T-helper 17 cell (primary cell): Measurements from ENCODE around the gene MCCC2. TPM values are rescaled to one million over a fixed set of nuclear protein-coding genes. Genes with fewer than 3 reads are reported as not detected.
"Not testable (repeated sequence)": the region's sequence is repeated elsewhere in the genome, so short reads cannot be mapped to it uniquely, and the experiment has no call there.

ENCODE experiments used
- ATAC-seq: fragments of 150-1000 bp; cut with Tn5 transposase; 2 replicates; pipeline ENCODE4 v1.10.0; 2021; ENCODE audit warnings: mild to moderate bottlenecking, moderate library complexity
- DNase-seq, 3 donors: peaks; one replicate each; pipeline versions ENCODE4 v3.0.0 to v3.0.0-alpha.2; 2020 to 2021
- H3K9me3 ChIP-seq: one replicate; pipeline ENCODE4 v1.7.0; 2013; ENCODE audit warnings: low read length, mild to moderate bottlenecking; ENCODE audit not compliant: control insufficient read depth, poor library complexity, severe bottlenecking
- H3K27ac Mint-ChIP-seq: one replicate; pipeline ENCODE4 v1.8.0; 2022; ENCODE audit warnings: mild to moderate bottlenecking, moderate library complexity, mixed read lengths
- H3K27me3 Mint-ChIP-seq: one replicate; pipeline ENCODE4 v1.8.0; 2022; ENCODE audit warnings: mixed read lengths
- H3K36me3 Mint-ChIP-seq: one replicate; pipeline ENCODE4 v1.8.0; 2022; ENCODE audit warnings: low read depth, mixed read lengths
- H3K4me1 Mint-ChIP-seq: one replicate; pipeline ENCODE4 v1.8.0; 2022; ENCODE audit warnings: mild to moderate bottlenecking, mixed read lengths
- H3K4me3 Mint-ChIP-seq: one replicate; pipeline ENCODE4 v1.8.0; 2022; ENCODE audit warnings: mild to moderate bottlenecking, moderate library complexity, mixed read lengths
- total RNA-seq, 4 donors: library from RNA in 2 of 4; stranded (reverse) in 2 of 4; gene quantifications; one replicate each; pipeline ENCODE4 v1.2.3 and lab custom pipeline; 2022 to 2026

MCCC2 gene
- total RNA-seq: 10 to 100 TPM; 27.9 to 30.1 TPM
- total RNA-seq (lab: John Stamatoyannopoulos, UW): 37.7 to 42.1 reads per million in 2 donors

DNA sequence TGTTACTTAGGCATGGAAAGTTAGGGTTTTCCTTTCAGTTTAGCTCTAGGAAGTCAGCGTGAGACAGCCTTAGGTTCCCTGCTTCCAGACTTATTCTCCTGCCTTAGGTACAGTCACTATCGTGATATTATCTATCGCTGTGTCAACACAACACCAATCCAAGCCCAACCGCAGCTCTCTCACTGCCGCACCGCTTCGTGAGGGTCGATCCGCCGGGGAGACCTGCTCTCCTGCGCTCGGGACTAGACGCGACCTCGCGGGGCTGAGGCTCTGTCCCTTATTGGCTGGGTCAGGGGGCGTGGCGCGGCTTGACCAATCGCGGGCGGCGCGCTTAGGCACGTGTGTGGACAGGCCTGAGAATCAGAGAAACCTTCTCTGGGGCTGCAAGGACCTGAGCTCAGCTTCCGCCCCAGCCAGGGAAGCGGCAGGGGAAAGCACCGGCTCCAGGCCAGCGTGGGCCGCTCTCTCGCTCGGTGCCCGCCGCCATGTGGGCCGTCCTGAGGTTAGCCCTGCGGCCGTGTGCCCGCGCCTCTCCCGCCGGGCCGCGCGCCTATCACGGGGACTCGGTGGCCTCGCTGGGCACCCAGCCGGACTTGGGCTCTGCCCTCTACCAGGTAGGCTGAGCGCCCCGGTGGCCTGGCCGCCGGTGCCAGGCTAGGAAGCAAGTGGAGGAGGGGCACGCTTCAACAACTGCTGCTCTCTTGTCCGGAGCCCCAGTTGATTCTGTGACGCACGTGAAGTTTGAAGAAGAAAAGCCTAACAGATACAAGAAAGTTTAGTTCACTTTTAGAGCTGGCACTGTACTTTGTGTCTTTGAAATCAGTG lies at the start of gene MCCC2:
Gene MCCC2 (plus strand): TSS at position 400 of the 825 bp plus-strand sequence. CDS start 86 bp downstream, at position 486.
- H3K9me3 ChIP-seq: no peaks in the 10 kb centered on the region
- Mint-ChIP-seq H3K4me3 (peak within 1 kb of the TSS; percentile 96), H3K27me3 (no peaks in the 10 kb centered on the region), H3K27ac (peak within 1 kb of the TSS; percentile 96), H3K36me3 (no peaks in the 10 kb centered on the region), H3K4me1 (peaks cover 34% of the 10 kb centered on the region)
- peak; percentile 98 for ATAC-seq
- DNase-seq: peak; percentile 91 to 94 (median 91)

DNA sequence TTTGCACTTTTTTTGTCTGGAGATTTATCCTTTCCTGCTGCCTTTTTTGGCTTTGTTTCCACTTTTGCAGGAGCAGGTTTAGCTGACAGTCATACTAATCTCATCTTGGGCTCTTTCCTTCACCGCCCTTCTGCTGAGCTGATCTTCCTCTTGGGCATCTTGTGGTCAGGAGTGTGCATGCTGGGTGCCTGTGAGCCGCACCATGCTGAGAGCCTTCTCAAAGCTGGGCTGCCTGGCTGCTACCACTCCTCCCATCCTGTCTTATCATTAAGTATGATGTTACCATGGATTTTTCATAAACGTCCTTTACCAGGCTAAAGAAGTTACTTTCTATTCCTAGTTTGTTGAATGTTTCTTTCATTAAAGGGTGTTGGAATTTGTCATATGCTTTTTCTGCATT lies 49.5 kb upstream of the MCCC2 start:
- H3K36me3 Mint-ChIP-seq: peaks cover 6% of the 10 kb centered on the region
- H3K4me1 Mint-ChIP-seq: peaks cover 14% of the 10 kb centered on the region

DNA sequence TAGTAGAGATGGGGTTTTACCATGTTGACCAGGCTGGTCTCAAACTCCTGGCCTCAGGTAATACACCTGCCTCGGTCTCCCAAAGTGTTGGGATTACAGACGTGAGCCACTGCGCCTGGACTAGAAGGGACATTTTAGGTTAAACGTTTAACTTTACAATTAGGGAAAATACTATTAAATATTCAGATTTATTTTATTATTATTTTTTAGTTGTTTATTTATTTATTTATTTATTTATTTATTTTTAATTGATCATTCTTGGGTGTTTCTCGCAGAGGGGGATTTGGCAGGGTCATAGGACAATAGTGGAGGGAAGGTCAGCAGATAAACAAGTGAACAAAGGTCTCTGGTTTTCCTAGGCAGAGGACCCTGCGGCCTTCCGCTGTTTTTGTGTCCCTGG lies 36.3 kb upstream of the MCCC2 start:
- H3K27me3 Mint-ChIP-seq, ATAC-seq, H3K4me3 Mint-ChIP-seq, H3K4me1 Mint-ChIP-seq, H3K27ac Mint-ChIP-seq, H3K9me3 ChIP-seq, DNase-seq: not testable (repeated sequence)
- peaks cover 10% of the 10 kb centered on the region for H3K36me3 Mint-ChIP-seq

More for the DNA sequence above, 49.5 kb upstream of the MCCC2 start:
- DNase-seq: no peak
- Mint-ChIP-seq H3K27me3 (no peaks in the 10 kb centered on the region), H3K4me3 (no peak overlapping the region), H3K27ac (peak overlapping the region; percentile 72)
- no peaks in the 10 kb centered on the region for H3K9me3 ChIP-seq
- no peak for ATAC-seq

DNA sequence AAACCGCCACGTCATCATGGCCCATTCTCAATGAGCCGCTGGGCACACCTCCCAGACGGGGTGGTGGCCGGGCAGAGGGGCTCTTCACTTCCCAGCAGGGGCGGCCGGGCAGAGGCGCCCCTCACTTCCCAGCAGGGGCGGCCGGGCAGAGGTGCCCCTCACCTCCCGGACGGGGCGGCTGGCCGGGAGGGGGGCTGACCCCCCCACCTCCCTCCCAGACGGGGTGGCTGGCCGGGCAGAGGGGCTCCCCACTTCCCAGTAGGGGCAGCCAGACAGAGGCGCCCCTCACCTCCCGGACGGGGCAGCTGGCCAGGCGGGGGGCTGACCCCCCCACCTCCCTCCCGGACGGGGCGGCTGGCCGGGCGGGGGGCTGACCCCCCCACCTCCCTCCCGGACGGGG lies 35.6 kb upstream of the MCCC2 start:
- not testable (repeated sequence) for H3K9me3 ChIP-seq, H3K27ac Mint-ChIP-seq, H3K4me1 Mint-ChIP-seq, ATAC-seq, DNase-seq, H3K4me3 Mint-ChIP-seq, H3K27me3 Mint-ChIP-seq, H3K36me3 Mint-ChIP-seq

DNA sequence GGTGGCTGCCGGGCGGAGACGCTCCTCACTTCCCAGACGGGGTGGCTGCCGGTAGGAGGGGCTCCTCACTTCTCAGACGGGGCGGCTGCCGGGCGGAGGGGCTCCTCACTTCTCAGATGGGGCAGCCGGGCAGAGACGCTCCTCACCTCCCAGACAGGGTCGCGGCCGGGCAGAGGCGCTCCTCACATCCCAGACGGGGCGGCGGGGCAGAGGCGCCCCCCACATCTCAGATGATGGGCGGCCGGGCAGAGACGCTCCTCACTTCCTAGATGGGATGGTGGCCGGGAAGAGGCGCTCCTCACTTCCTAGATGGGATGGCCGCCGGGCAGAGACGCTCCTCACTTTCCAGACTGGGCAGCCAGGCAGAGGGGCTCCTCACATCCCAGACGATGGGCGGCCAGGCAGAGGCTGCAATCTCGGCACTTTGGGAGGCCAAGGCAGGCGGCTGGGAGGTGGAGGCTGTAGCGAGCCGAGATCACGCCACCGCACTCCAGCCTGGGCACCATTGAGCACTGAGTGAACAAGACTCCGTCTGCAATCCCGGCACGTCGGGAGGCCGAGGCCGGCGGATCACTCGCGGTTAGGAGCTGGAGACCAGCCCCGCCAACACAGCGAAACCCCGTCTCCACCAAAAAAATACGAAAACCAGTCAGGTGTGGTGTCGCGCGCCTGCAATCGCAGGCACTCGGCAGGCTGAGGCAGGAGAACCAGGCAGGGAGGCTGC lies 35.0 kb upstream of the MCCC2 start:
- not testable (repeated sequence) for H3K9me3 ChIP-seq, H3K27me3 Mint-ChIP-seq, H3K36me3 Mint-ChIP-seq, H3K27ac Mint-ChIP-seq, DNase-seq, H3K4me1 Mint-ChIP-seq, ATAC-seq, H3K4me3 Mint-ChIP-seq

DNA sequence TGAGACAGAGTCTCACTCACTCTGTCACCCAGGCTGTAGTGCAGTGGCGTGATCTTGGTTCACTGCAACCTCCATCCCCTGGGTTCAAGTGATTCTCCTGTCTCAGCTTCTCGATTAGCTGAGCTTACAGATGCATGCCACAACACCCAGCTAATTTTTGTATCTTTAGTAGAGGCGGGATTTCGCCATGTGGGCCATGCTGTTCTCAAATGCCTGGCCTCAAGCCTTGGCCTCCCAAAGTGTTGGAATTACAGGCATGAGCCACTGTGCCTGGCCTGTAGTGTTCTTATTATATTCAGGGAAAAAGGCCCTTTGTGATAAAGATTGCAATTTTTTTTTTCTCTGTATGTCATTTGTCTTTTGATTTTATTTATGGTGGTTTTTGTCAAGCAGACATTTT lies 24.0 kb upstream of the MCCC2 start:
- ATAC-seq: no peak
- H3K27me3 Mint-ChIP-seq: no peaks in the 10 kb centered on the region
- peaks cover 2% of the 10 kb centered on the region for H3K36me3 Mint-ChIP-seq
- no peaks in the 10 kb centered on the region for H3K9me3 ChIP-seq
- no peak for DNase-seq
- H3K27ac Mint-ChIP-seq: no peak overlapping the region
- no peak overlapping the region for H3K4me3 Mint-ChIP-seq
- peaks cover 4% of the 10 kb centered on the region for H3K4me1 Mint-ChIP-seq

DNA sequence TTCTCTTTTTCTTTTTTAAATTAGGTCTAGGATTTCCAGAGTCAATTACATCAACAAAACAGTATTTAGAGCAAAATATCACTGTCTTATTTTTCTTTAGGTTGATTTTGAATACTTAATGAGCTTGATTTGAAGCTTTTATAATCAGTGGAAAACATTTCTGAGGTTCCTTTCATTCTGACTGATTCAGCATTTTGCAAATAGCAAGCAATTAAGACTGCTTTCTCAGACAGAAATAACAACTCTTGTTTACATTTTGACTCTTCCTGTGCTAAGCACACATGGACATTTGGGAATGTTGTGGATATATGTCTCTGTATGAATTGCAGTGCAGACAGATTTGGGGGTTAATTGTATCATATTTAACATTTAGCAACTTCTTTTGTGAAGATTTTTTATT lies 22.2 kb upstream of the MCCC2 start:
- no peak for DNase-seq
- H3K27ac Mint-ChIP-seq: peak overlapping the region; percentile 63
- no peak for ATAC-seq
- no peaks in the 10 kb centered on the region for H3K9me3 ChIP-seq
- no peaks in the 10 kb centered on the region for H3K27me3 Mint-ChIP-seq
- H3K4me1 Mint-ChIP-seq: peaks cover 4% of the 10 kb centered on the region
- H3K4me3 Mint-ChIP-seq: no peak overlapping the region
- peaks cover under 1% of the 10 kb centered on the region for H3K36me3 Mint-ChIP-seq

DNA sequence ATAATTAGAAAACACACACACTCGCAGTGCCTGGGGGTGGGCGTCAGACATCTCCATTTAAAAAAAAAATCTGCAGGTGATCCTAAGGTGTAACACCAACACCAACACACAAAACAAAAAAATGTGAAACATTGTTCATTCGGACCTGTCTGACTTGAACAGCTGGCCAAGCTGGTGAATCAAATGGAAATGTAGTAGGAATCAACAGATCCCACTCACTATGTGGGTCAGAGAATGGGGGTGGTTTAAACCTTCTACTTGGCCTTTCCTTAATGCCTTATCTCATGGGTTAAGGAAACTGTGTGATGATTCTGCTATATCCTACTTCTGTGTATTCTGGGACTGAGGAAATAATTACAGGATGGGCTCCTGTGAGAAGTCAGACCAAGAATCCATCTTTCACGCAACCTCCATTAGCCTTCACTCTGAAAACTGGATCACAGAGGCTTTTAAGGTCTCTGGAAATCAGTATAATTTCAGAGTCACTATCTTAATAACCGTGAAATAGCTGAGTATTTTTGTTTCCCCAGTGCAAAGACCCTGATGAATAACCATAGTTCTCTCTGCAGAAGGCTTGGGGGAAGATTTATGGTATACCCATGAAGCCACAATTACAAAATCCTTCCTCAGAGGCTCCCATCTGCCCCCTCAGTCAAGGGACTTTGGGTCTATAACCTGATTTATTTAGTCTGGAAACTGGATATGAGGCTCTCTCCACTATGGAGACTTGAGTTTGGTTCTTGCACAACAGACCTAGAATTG lies 17.2 kb upstream of the MCCC2 start:
- no peak for DNase-seq
- Mint-ChIP-seq H3K36me3 (no peaks in the 10 kb centered on the region), H3K27me3 (no peaks in the 10 kb centered on the region), H3K27ac (no peak overlapping the region), H3K4me1 (peaks cover 4% of the 10 kb centered on the region), H3K4me3 (no peak overlapping the region)
- no peaks in the 10 kb centered on the region for H3K9me3 ChIP-seq
- ATAC-seq: no peak

DNA sequence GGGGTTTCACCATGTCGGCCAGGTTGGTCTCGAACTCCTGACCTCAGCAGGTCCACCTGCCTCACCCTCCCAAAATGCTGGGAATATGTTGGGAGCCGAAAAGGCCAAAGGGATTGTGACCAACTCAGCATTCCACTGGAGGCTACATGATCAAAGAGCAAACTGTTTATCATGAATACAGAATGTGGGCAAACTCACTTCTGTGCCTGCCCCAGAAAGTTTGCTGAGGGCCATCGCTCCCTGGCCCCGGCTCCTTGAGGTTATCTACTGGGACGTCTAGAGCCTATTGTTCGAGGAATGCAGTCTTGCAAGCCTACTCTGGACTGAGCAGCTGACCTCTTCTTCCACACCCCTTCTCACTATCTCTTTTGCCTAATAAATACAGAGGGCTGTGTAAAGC lies 15.3 kb upstream of the MCCC2 start:
- not testable (repeated sequence) for H3K27me3 Mint-ChIP-seq, DNase-seq, H3K36me3 Mint-ChIP-seq, H3K4me3 Mint-ChIP-seq, H3K4me1 Mint-ChIP-seq, H3K27ac Mint-ChIP-seq, ATAC-seq, H3K9me3 ChIP-seq

DNA sequence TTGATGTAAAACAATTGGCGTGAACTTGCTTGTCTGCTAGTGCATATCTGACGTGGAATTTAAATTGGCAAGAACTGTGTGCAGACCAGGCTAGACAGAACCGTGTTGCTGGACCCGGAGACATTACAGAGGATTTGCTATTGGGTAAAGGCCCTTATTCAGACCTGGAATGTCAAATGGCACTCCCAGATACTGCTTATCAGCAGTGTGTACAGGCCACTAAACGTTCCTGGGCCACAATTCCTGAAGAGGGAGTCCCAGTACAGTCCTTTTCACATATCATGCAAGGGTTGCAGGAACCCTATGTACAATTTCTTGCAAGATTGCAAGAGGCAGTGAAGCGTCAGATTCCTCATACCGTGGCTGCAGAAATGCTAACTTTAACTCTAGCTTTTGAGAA lies 13.5 kb upstream of the MCCC2 start:
- Mint-ChIP-seq H3K27me3 (no peaks in the 10 kb centered on the region), H3K4me1 (no peaks in the 10 kb centered on the region), H3K4me3 (no peak overlapping the region), H3K36me3 (peaks cover 5% of the 10 kb centered on the region), H3K27ac (no peak overlapping the region)
- no peak for ATAC-seq
- no peak for DNase-seq
- no peaks in the 10 kb centered on the region for H3K9me3 ChIP-seq

DNA sequence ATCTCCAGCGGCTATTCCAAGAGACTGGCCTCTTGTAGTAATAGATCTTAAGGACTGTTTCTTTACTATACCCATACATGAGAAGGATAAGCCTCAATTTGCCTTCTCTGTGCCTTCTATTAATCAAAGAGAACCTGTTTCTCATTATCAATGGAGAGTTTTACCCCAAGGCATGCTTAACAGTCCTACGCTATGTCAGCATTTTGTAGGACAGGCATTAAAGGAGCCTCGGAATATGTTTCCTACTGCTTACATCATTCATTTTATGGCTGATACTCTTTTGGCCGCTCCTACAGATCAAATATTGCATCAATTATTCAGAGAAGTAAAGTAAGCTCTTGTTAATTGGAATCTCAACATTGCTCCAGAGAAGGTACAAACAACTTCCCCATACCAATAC lies 11.6 kb upstream of the MCCC2 start:
- ATAC-seq, H3K9me3 ChIP-seq, H3K4me1 Mint-ChIP-seq, DNase-seq, H3K27ac Mint-ChIP-seq, H3K27me3 Mint-ChIP-seq, H3K4me3 Mint-ChIP-seq, H3K36me3 Mint-ChIP-seq: not testable (repeated sequence)

DNA sequence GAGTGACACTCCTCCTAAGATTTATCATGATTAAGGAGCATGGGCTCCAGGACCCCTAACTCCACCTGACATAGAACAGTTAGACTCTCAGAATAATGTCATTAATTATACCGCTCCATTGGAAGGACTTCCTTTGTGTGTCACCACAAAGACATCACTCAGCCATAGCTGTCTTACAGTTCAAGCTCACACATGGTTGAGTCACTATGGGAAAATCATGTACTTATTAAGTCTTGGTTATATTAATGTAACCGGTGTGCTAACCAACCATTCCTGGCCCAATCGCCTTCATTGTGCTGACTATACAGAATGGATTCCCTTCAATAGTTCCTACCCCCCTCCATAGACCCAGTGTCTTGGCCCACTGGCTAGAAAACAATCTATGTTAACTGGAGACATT lies 10.9 kb upstream of the MCCC2 start:
- ATAC-seq (no peak), DNase-seq (no peak)
- no peaks in the 10 kb centered on the region for H3K9me3 ChIP-seq
- Mint-ChIP-seq H3K27me3 (no peaks in the 10 kb centered on the region), H3K4me1 (no peaks in the 10 kb centered on the region), H3K4me3 (no peak overlapping the region), H3K36me3 (peaks cover 5% of the 10 kb centered on the region), H3K27ac (no peak overlapping the region)

DNA sequence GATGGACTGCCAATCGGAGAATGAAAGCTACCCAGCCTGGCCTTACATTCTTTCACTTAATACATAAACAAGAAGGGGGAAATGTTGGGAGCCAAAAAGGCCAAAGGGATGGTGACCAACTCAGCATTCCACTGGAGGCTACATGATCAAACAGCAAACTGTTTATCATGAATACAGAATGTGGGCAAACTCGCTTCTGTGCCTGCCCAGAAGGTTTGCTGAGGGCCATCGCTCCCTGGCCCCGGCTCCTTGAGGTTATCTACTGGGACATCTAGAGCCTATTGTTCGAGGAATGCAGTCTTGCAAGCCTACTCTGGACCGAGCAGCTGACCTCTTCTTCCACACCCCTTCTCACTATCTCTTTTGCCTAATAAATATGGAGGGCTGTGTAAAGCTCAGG lies 9.3 kb upstream of the MCCC2 start:
- not testable (repeated sequence) for H3K4me1 Mint-ChIP-seq, H3K4me3 Mint-ChIP-seq, H3K27ac Mint-ChIP-seq, DNase-seq, ATAC-seq, H3K27me3 Mint-ChIP-seq, H3K9me3 ChIP-seq, H3K36me3 Mint-ChIP-seq
